K562 (cell line): ENCODE results near the gene ZFP36. TPM values are rescaled to one million over a fixed set of nuclear protein-coding genes. Genes with fewer than 3 reads are reported as not detected.

Source experiments
- BDP1 ChIP-seq: IDR thresholded peaks from 3 replicates; pipeline ENCODE4 v1.6.1; 2011; ENCODE audit not compliant: insufficient read length, insufficient read depth
- CGGBP1 ChIP-seq: fragments of 250-450 bp; sonication (Bioruptor Pico); IDR thresholded peaks from 2 replicates; pipeline ENCODE4 v1.9.0; 2021; ENCODE audit warnings: mild to moderate bottlenecking
- CTCF ChIP-seq, 3 experiments: IDR thresholded peaks in 2 of 3; conservative IDR thresholded peaks in 1 of 3; 2 replicates each; pipeline ENCODE4 v1.5.1; 2011 to 2012; ENCODE audit warnings: low read length in 3 of 3, mild to moderate bottlenecking in 3 of 3, control low read depth in 2 of 3, improper control_type of control experiment in 1 of 3, inconsistent platforms in 1 of 3, low read depth in 1 of 3, mixed read lengths in 1 of 3, moderate library complexity in 1 of 3; ENCODE audit not compliant: insufficient read depth in 2 of 3
- DIDO1 ChIP-seq: fragments of 450-650 bp; IDR thresholded peaks from 2 replicates; pipeline ENCODE4 v1.6.1; 2016; ENCODE audit warnings: low read depth, missing biosample characterization, missing genetic modification characterization
- DNMT1 ChIP-seq: fragments of 450-650 bp; IDR thresholded peaks from 2 replicates; pipeline ENCODE4 v1.6.1; 2016; ENCODE audit warnings: antibody characterized with exemption, mild to moderate bottlenecking
- ETV1 ChIP-seq: fragments of 450-650 bp; conservative IDR thresholded peaks from 2 replicates; pipeline ENCODE4 v1.6.1; 2016; ENCODE audit warnings: missing genetic modification characterization, control low read depth, low read depth, missing compliant biosample characterization
- FOSL1 ChIP-seq: fragments of 200-800 bp; sonication (Bioruptor generic); conservative IDR thresholded peaks from 2 replicates; pipeline ENCODE4 v1.6.1; 2016; ENCODE audit warnings: missing genetic modification characterization, missing compliant biosample characterization
- FOXK1 ChIP-seq: sonication (generic); formaldehyde crosslinking; IDR thresholded peaks from 2 replicates; pipeline ENCODE4 v1.8.0; 2022; ENCODE audit warnings: missing genetic modification reagents, mild to moderate bottlenecking, borderline replicate concordance
- KDM1A ChIP-seq, 2 experiments: fragments of 450-650 bp; IDR thresholded peaks; 2 replicates each; pipeline ENCODE4 v1.6.1; 2016; ENCODE audit warnings: mild to moderate bottlenecking in 2 of 2
- LEF1 ChIP-seq: fragments of 450-650 bp; IDR thresholded peaks from 2 replicates; pipeline ENCODE4 v1.6.1; 2016; ENCODE audit warnings: mild to moderate bottlenecking
- NCOR1 ChIP-seq: fragments of 450-650 bp; IDR thresholded peaks from 2 replicates; pipeline ENCODE4 v1.6.1; 2016; ENCODE audit warnings: mild to moderate bottlenecking, moderate library complexity
- NR2C1 ChIP-seq, 2 experiments: fragments of 450-650 bp; IDR thresholded peaks; 2 replicates each; pipeline ENCODE4 v1.6.1; 2017; ENCODE audit warnings: mild to moderate bottlenecking in 2 of 2, antibody characterized with exemption in 1 of 2, inconsistent platforms in 1 of 2, missing compliant biosample characterization in 1 of 2, missing genetic modification characterization in 1 of 2
- RAD51 ChIP-seq: fragments of 450-650 bp; IDR thresholded peaks from 2 replicates; pipeline ENCODE4 v1.7.1; 2016; ENCODE audit warnings: low read depth, mild to moderate bottlenecking, borderline replicate concordance
- SMAD1 ChIP-seq: fragments of 150-350 bp; IDR thresholded peaks from 2 replicates; pipeline ENCODE4 v1.6.1; 2014; ENCODE audit warnings: low read length, low read depth; ENCODE audit not compliant: partially characterized antibody
- SRSF3 ChIP-seq: fragments of 200-400 bp; formaldehyde crosslinking; IDR thresholded peaks from 2 replicates; pipeline ENCODE4 v1.6.1; 2016; ENCODE audit warnings: mild to moderate bottlenecking, low read length, moderate library complexity; ENCODE audit not compliant: insufficient read depth
- TAL1 ChIP-seq: fragments of 450-650 bp; IDR thresholded peaks from 2 replicates; pipeline ENCODE4 v1.6.1; 2016; ENCODE audit warnings: mild to moderate bottlenecking
- ZBTB2 ChIP-seq: fragments of 450-650 bp; IDR thresholded peaks from 2 replicates; pipeline ENCODE4 v1.6.1; 2016; ENCODE audit warnings: antibody characterized with exemption
- ZKSCAN8 ChIP-seq: fragments of 200-800 bp; sonication (Bioruptor generic); IDR thresholded peaks from 2 replicates; pipeline ENCODE4 v1.6.1; 2016; ENCODE audit warnings: missing genetic modification characterization, missing compliant biosample characterization
- ZNF197 ChIP-seq: fragments of 200-800 bp; sonication (Bioruptor generic); IDR thresholded peaks from 2 replicates; pipeline ENCODE4 v1.6.1; 2016; ENCODE audit warnings: low read depth, missing genetic modification characterization, missing compliant biosample characterization
- ZNF311 ChIP-seq: fragments of 250-450 bp; sonication (Bioruptor Pico); IDR thresholded peaks from 2 replicates; pipeline ENCODE4 v1.4.0; 2020; ENCODE audit warnings: mild to moderate bottlenecking, moderate library complexity
- ZNF561 ChIP-seq: fragments of 450-650 bp; formaldehyde crosslinking; conservative IDR thresholded peaks from 2 replicates; pipeline ENCODE4 v1.4.0; 2020; ENCODE audit warnings: mild to moderate bottlenecking, moderate library complexity
- polyA plus RNA-seq, 8 experiments: library from polyadenylated mRNA; depleted of rRNA in 4 of 8; stranded (reverse) in 5 of 8; unstranded in 3 of 8; fragments of >200 nt; fragmentation: Nextera tagmentation in 2 of 8; fragmentation: Illumina TruSeq in 1 of 8; extraction: Ambion mirVana in 2 of 8; extraction: Trizol in 1 of 8; gene quantifications; 2 replicates each; pipeline versions ENCODE4 v1.2.1 to v1.2.3, GENCODE V29; 2011 to 2014; ENCODE audit warnings: inconsistent platforms in 1 of 8, missing spikeins in 1 of 8
- total RNA-seq, 7 experiments: library from RNA; depleted of rRNA in 6 of 7; stranded (reverse); fragments of >200 nt in 6 of 7; fragmentation: Illumina TruSeq in 2 of 7; extraction: Trizol in 2 of 7; gene quantifications; 2 replicates each; pipeline versions ENCODE4 v1.2.1 to v1.2.3, GENCODE V29; 2011 to 2021; ENCODE audit warnings: low replicate concordance in 1 of 7
- TF ChIP-seq, protein P1 (sequence below): fragments of 200-800 bp; sonication (Bioruptor generic); IDR thresholded peaks from 2 replicates; pipeline ENCODE4 v1.6.1; 2016; ENCODE audit warnings: missing genetic modification characterization, missing compliant biosample characterization

The ZFP36 gene
- total and polyA plus RNA-seq, 9 of the 15 experiments (the other 6 are each of a cell fraction or from before 2014, with no cell fraction given): 1.0 to 20.1 (median 3.5) TPM

GRCh38 chr19:39411832-39412099, 5.1 kb downstream of the ZFP36 start (continued):
- TF ChIP-seq DNMT1 (peak; percentile 62; the same call in 1 of the 2 replicates), CTCF (IDR thresholded peaks at IDR 0.05 in 2 of 3, conservative IDR thresholded peaks at IDR 0.05 in 1 of 3; ENCODE audit: insufficient read depth in 2 of 3, low read depth in 1 of 3, low read length in 3 of 3) (peak; percentile 86 to 97 (median 95)), RAD51 (no peak), DIDO1 (no peak), KDM1A (IDR thresholded peaks at IDR 0.05) (peak; percentile 12 to 65; a peak in 1 of 4 replicates), ZKSCAN8 (0 out of 2 replicates have a peak, but pooled peaks have one; percentile 74), ZNF311 (CRISPR knock-in tag) (no peak), ZNF197 (CRISPR knock-in tag) (no peak), ZNF561 (CRISPR knock-in tag) (0 out of 2 replicates have a peak, but pooled peaks have one; percentile 49), ETV1 (0 out of 2 replicates have a peak, but pooled peaks have one; percentile 4), TAL1 (0 out of 2 replicates have a peak, but pooled peaks have one; percentile 10), ZBTB2 (no peak), LEF1 (peak; percentile 49; the same call in 1 of the 2 replicates), NCOR1 (no peak), SMAD1 (no peak), FOSL1 (no peak), CGGBP1 (CRISPR knock-in tag) (no peak), BDP1 (no peak), FOXK1 (no peak), NR2C1 (IDR thresholded peaks at IDR 0.05) (0 out of 2 replicates have a peak, but pooled peaks have one; percentile 26), NR2C1 (tag; IDR thresholded peaks at IDR 0.05) (no peak), SRSF3 (no peak)
- TF ChIP-seq, protein P1, sequence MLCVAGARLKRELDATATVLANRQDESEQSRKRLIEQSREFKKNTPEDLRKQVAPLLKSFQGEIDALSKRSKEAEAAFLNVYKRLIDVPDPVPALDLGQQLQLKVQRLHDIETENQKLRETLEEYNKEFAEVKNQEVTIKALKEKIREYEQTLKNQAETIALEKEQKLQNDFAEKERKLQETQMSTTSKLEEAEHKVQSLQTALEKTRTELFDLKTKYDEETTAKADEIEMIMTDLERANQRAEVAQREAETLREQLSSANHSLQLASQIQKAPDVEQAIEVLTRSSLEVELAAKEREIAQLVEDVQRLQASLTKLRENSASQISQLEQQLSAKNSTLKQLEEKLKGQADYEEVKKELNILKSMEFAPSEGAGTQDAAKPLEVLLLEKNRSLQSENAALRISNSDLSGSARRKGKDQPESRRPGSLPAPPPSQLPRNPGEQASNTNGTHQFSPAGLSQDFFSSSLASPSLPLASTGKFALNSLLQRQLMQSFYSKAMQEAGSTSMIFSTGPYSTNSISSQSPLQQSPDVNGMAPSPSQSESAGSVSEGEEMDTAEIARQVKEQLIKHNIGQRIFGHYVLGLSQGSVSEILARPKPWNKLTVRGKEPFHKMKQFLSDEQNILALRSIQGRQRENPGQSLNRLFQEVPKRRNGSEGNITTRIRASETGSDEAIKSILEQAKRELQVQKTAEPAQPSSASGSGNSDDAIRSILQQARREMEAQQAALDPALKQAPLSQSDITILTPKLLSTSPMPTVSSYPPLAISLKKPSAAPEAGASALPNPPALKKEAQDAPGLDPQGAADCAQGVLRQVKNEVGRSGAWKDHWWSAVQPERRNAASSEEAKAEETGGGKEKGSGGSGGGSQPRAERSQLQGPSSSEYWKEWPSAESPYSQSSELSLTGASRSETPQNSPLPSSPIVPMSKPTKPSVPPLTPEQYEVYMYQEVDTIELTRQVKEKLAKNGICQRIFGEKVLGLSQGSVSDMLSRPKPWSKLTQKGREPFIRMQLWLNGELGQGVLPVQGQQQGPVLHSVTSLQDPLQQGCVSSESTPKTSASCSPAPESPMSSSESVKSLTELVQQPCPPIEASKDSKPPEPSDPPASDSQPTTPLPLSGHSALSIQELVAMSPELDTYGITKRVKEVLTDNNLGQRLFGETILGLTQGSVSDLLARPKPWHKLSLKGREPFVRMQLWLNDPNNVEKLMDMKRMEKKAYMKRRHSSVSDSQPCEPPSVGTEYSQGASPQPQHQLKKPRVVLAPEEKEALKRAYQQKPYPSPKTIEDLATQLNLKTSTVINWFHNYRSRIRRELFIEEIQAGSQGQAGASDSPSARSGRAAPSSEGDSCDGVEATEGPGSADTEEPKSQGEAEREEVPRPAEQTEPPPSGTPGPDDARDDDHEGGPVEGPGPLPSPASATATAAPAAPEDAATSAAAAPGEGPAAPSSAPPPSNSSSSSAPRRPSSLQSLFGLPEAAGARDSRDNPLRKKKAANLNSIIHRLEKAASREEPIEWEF: 0 out of 2 replicates have a peak, but pooled peaks have one; percentile 63
